Dendritic cell treated with granulocyte-macrophage colony-stimulating factor and Interleukin-4, amounts not matched to agents 40 ng/mL and 50 ng/mL, for 4 days (primary cell): Measurements from ENCODE around the gene TDRD3.
A peak's percentile ranks its signal among the peaks of the same experiment; 100 is the strongest.
"Not testable (repeated sequence)": the region's sequence is repeated elsewhere in the genome, so short reads cannot be mapped to it uniquely, and the experiment has no call there.

Experiments used
- H3K27ac Mint-ChIP-seq: one replicate; pipeline ENCODE4 v1.8.0; 2022; ENCODE audit warnings: mild to moderate bottlenecking, mixed read lengths
- H3K27me3 Mint-ChIP-seq: one replicate; pipeline ENCODE4 v1.8.0; 2022; ENCODE audit warnings: mild to moderate bottlenecking, mixed read lengths
- H3K36me3 Mint-ChIP-seq: one replicate; pipeline ENCODE4 v1.8.0; 2022; ENCODE audit warnings: low read depth, mixed read lengths
- H3K4me1 Mint-ChIP-seq: one replicate; pipeline ENCODE4 v1.8.0; 2022; ENCODE audit warnings: low read depth, mixed read lengths
- H3K4me3 Mint-ChIP-seq: one replicate; pipeline ENCODE4 v1.8.0; 2022; ENCODE audit warnings: mild to moderate bottlenecking, moderate library complexity, mixed read lengths
- H3K9me3 Mint-ChIP-seq: one replicate; pipeline ENCODE4 v1.8.0; 2022; ENCODE audit warnings: mixed read lengths
- intact Hi-C: fragments of 100-400 bp; cut with micrococcal nuclease; formaldehyde crosslinking; loops from one replicate; pipeline ENCODE4 v1.15.0; 2022

Gene TDRD3

GRCh38 chr13:60396783-60397703 lies at the start of gene TDRD3:
TDRD3 (plus strand) TSS chr13:60397220; CDS start chr13:60397365, 145 bp downstream.
- intact Hi-C loops: loop anchor here (1.0 kb wide), 1 partner anchor 233 kb away; no protein-coding TSS in a partner anchor
- H3K4me3 Mint-ChIP-seq: peak within 1 kb of the TSS; percentile 90
- peaks cover 15% of the 10 kb centered on the region for H3K36me3 Mint-ChIP-seq
- peaks cover 16% of the 10 kb centered on the region for H3K4me1 Mint-ChIP-seq
- peak within 1 kb of the TSS; percentile 97 for H3K27ac Mint-ChIP-seq
- no peaks in the 10 kb centered on the region for H3K27me3 Mint-ChIP-seq
- H3K9me3 Mint-ChIP-seq: no peaks in the 10 kb centered on the region

DNA sequence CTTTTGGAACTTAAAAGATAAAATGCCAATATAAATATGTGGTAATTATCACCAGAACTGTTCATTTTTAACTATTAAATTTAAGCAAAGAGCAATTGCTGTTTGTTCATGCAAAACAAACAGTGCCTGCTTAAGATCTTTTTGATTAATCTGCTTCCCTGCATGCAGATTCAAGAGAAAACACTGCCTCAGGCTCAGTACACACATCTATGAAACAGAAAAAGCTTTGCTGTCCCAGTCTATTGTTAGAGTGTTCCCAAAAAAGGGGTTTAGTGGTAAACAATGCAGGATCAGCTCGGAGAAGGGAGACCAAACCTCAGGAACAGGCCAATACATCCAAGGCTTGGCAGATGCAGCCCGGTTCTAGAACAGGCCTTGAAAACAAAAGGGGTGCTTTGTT lies 49.3 kb upstream of the TDRD3 start:
- intact Hi-C loops: no loop called here
- no peak overlapping the region for H3K27ac Mint-ChIP-seq
- no peak overlapping the region for H3K4me3 Mint-ChIP-seq
- peaks cover 6% of the 10 kb centered on the region for H3K4me1 Mint-ChIP-seq
- no peaks in the 10 kb centered on the region for H3K36me3 Mint-ChIP-seq
- H3K27me3 Mint-ChIP-seq: no peaks in the 10 kb centered on the region
- H3K9me3 Mint-ChIP-seq: no peaks in the 10 kb centered on the region

GRCh38 chr13:60348097-60348496 lies 48.9 kb upstream of the TDRD3 start:
- H3K9me3 Mint-ChIP-seq: no peaks in the 10 kb centered on the region

GRCh38 chr13:60351326-60351725 lies 45.7 kb upstream of the TDRD3 start:
- no peak overlapping the region for H3K4me3 Mint-ChIP-seq
- H3K4me1 Mint-ChIP-seq: no peaks in the 10 kb centered on the region
- H3K27ac Mint-ChIP-seq: no peak overlapping the region
- no peaks in the 10 kb centered on the region for H3K9me3 Mint-ChIP-seq
- intact Hi-C loops: no loop called here
- no peaks in the 10 kb centered on the region for H3K27me3 Mint-ChIP-seq
- no peaks in the 10 kb centered on the region for H3K36me3 Mint-ChIP-seq

More at GRCh38 chr13:60348097-60348496, 48.9 kb upstream of the TDRD3 start:
- H3K27ac Mint-ChIP-seq: no peak overlapping the region
- no peak overlapping the region for H3K4me3 Mint-ChIP-seq
- H3K36me3 Mint-ChIP-seq: no peaks in the 10 kb centered on the region
- intact Hi-C loops: no loop called here
- peaks cover 6% of the 10 kb centered on the region for H3K4me1 Mint-ChIP-seq
- no peaks in the 10 kb centered on the region for H3K27me3 Mint-ChIP-seq

GRCh38 chr13:60351855-60352615 lies 45.0 kb upstream of the TDRD3 start:
- Mint-ChIP-seq H3K27me3 (no peaks in the 10 kb centered on the region), H3K27ac (no peak overlapping the region), H3K36me3 (no peaks in the 10 kb centered on the region), H3K4me1 (peaks cover 3% of the 10 kb centered on the region), H3K9me3 (no peaks in the 10 kb centered on the region), H3K4me3 (no peak overlapping the region)
- intact Hi-C loops: no loop called here

GRCh38 chr13:60352644-60353043 lies 44.4 kb upstream of the TDRD3 start:
- Mint-ChIP-seq H3K9me3 (no peaks in the 10 kb centered on the region), H3K4me1 (peaks cover 6% of the 10 kb centered on the region), H3K36me3 (no peaks in the 10 kb centered on the region), H3K27ac (no peak overlapping the region), H3K27me3 (no peaks in the 10 kb centered on the region), H3K4me3 (no peak overlapping the region)
- intact Hi-C loops: no loop called here

DNA sequence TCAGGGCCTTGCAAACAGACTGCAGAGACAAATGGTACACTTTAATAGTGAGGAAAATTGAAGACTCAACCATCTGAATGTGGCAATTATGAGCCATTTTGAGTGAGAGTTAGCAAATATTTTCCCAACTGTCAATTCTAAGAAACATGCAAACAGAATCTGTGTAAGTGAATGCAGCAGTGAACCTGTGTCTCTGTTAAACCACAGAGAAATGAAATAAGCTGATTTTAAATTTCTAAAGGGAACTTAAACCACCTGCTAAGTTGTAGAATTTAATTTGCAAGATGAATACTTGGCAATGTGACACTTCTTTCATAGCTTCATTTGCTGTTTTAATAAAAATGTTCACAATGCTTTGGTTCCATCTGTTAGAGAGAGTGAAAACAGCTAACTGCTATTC lies 42.0 kb upstream of the TDRD3 start:
- intact Hi-C loops: no loop called here
- Mint-ChIP-seq H3K4me3 (no peak overlapping the region), H3K9me3 (no peaks in the 10 kb centered on the region), H3K4me1 (peaks cover 6% of the 10 kb centered on the region), H3K27ac (no peak overlapping the region), H3K27me3 (no peaks in the 10 kb centered on the region), H3K36me3 (no peaks in the 10 kb centered on the region)

DNA sequence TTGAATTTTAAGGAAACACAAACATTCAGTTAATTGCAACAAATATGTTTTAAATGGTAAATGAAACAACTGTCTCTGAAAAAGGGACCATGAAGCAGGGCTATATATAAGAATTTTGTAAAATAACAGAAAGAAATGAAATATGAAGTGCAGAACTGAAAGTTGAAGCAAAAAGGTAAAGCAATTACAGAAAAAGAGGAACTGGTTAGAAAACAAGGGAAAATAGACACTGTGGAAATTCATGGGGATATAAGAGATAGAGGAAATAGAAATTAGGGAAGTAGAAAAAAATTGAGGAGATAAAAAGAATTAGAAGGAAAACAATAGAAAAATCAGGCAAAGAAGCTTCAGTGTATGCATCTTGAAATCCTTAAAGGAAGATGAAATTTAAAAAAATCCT lies 40.0 kb upstream of the TDRD3 start:
- intact Hi-C loops: no loop called here
- no peak overlapping the region for H3K4me3 Mint-ChIP-seq
- no peaks in the 10 kb centered on the region for H3K36me3 Mint-ChIP-seq
- peak overlapping the region; percentile 19 for H3K27ac Mint-ChIP-seq
- no peaks in the 10 kb centered on the region for H3K27me3 Mint-ChIP-seq
- no peaks in the 10 kb centered on the region for H3K9me3 Mint-ChIP-seq
- peaks cover 6% of the 10 kb centered on the region for H3K4me1 Mint-ChIP-seq

DNA sequence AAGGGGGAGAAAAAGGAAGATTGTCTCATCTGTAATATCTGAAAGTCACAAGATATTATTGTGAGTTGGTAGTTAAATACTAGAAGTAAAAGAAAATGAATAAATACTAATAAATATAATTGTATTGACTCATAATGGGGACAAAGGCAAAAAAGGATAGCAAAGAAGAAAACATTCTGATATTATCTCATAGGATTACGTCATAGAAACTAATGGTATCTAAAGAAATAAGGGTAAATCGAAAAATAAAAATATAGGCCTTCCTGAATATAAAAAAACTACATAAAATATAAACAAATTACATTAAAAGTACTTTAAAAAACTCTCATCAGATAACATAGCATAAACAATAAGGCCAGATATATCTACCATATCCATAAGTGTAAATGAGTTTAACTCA lies 38.6 kb upstream of the TDRD3 start:
- Mint-ChIP-seq H3K4me3 (no peak overlapping the region), H3K9me3 (no peaks in the 10 kb centered on the region), H3K4me1 (peaks cover 6% of the 10 kb centered on the region), H3K27ac (no peak overlapping the region), H3K36me3 (no peaks in the 10 kb centered on the region), H3K27me3 (no peaks in the 10 kb centered on the region)
- intact Hi-C loops: no loop called here

GRCh38 chr13:60363288-60363687 lies 33.7 kb upstream of the TDRD3 start:
- H3K4me1 Mint-ChIP-seq: no peaks in the 10 kb centered on the region
- intact Hi-C loops: no loop called here
- no peaks in the 10 kb centered on the region for H3K27me3 Mint-ChIP-seq
- no peaks in the 10 kb centered on the region for H3K9me3 Mint-ChIP-seq
- no peak overlapping the region for H3K27ac Mint-ChIP-seq
- H3K4me3 Mint-ChIP-seq: no peak overlapping the region
- H3K36me3 Mint-ChIP-seq: no peaks in the 10 kb centered on the region

GRCh38 chr13:60369242-60369641 lies 27.8 kb upstream of the TDRD3 start:
- Mint-ChIP-seq H3K9me3 (no peaks in the 10 kb centered on the region), H3K4me1 (no peaks in the 10 kb centered on the region), H3K36me3 (no peaks in the 10 kb centered on the region), H3K27me3 (no peaks in the 10 kb centered on the region), H3K27ac (no peak overlapping the region), H3K4me3 (no peak overlapping the region)
- intact Hi-C loops: no loop called here

- H3K27me3 Mint-ChIP-seq: no peaks in the 10 kb centered on the region
- no peak overlapping the region for H3K27ac Mint-ChIP-seq
- H3K4me3 Mint-ChIP-seq: no peak overlapping the region
- H3K4me1 Mint-ChIP-seq: no peaks in the 10 kb centered on the region
- no peaks in the 10 kb centered on the region for H3K36me3 Mint-ChIP-seq
- H3K9me3 Mint-ChIP-seq: no peaks in the 10 kb centered on the region
- intact Hi-C loops: no loop called here
These were observed 26.7 kb upstream of the TDRD3 start for GRCh38 chr13:60370343-60370742.

DNA sequence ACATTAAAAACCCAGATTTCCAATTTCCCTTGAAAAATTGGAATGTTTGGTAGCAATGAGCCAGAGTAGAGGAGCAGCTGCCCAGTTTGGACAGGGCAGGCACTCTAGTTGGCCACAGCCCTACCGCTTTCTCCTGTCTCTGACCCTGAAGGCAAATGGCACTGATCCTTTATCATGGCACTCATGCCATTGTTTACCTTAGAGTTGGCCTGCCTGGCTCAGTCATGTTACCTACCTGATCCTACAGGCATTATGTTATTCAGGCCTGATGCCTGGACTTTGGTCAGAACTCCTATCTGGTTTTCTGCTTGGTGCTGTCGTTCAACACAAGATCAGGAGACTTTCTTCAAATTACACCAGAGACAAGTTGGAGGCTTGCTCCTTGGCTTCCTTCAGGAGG lies 24.9 kb upstream of the TDRD3 start:
- no peaks in the 10 kb centered on the region for H3K9me3 Mint-ChIP-seq
- no peak overlapping the region for H3K4me3 Mint-ChIP-seq
- no peaks in the 10 kb centered on the region for H3K27me3 Mint-ChIP-seq
- no peaks in the 10 kb centered on the region for H3K4me1 Mint-ChIP-seq
- intact Hi-C loops: no loop called here
- H3K36me3 Mint-ChIP-seq: no peaks in the 10 kb centered on the region
- no peak overlapping the region for H3K27ac Mint-ChIP-seq

GRCh38 chr13:60379282-60379681 lies 17.7 kb upstream of the TDRD3 start:
- H3K4me1 Mint-ChIP-seq, H3K9me3 Mint-ChIP-seq, H3K36me3 Mint-ChIP-seq, H3K27ac Mint-ChIP-seq, H3K27me3 Mint-ChIP-seq, intact Hi-C loops, H3K4me3 Mint-ChIP-seq: not testable (repeated sequence)
